Bronchial epithelial cell (primary cell): Measurements from ENCODE around the gene TEX29. TPM values are rescaled to one million over a fixed set of nuclear protein-coding genes. Genes with fewer than 3 reads are reported as not detected.

Experiments
- DNase-seq: peaks from one replicate; pipeline ENCODE4 v3.0.0-alpha.2; 2010; ENCODE audit warnings: low read depth
- FAIRE-seq: peaks from 2 replicates; lab custom pipeline; 2011; peaks lifted over from hg19 to GRCh38; lab: Jason Lieb, UNC
- H3K27me3 ChIP-seq: 2 replicates; pipeline ENCODE4 v1.5.1; 2011; ENCODE audit warnings: low read length; ENCODE audit not compliant: control insufficient read depth, insufficient read depth
- H3K36me3 ChIP-seq: 2 replicates; pipeline ENCODE4 v1.5.1; 2011; ENCODE audit warnings: low read length; ENCODE audit not compliant: control insufficient read depth, insufficient read depth
- H3K4me3 ChIP-seq: 2 replicates; pipeline ENCODE4 v1.5.1; 2011; ENCODE audit warnings: mild to moderate bottlenecking, low read depth, low read length, control low read depth
- CTCF ChIP-seq: IDR thresholded peaks from 2 replicates; pipeline ENCODE4 v1.5.1; 2011; ENCODE audit warnings: mild to moderate bottlenecking, moderate library complexity, low read length, control low read depth, inconsistent platforms; ENCODE audit not compliant: insufficient read depth, severe bottlenecking
- total RNA-seq: library from RNA; depleted of rRNA; stranded (reverse); fragments of >200 nt; gene quantifications from 2 replicates; pipeline ENCODE4 v1.2.1, GENCODE V29; 2014

Gene TEX29
- total RNA-seq, 1 donor from 2014 or later, result not detected

GRCh38 chr13:111324736-111325135 is 4.3 kb downstream of the TEX29 start:
- Histone ChIP-seq H3K36me3 (no peaks in the 10 kb centered on the region), H3K27me3 (no peaks in the 10 kb centered on the region), H3K4me3 (no peak overlapping the region)
- no peak for DNase-seq
- no peak for FAIRE-seq
- no peak for TF ChIP-seq CTCF

- TF ChIP-seq CTCF, result no peak
- H3K36me3 ChIP-seq, result no peaks in the 10 kb centered on the region
- H3K27me3 ChIP-seq, result no peaks in the 10 kb centered on the region
- FAIRE-seq (no peak), DNase-seq (no peak)
- no peak overlapping the region for H3K4me3 ChIP-seq
Observed at GRCh38 chr13:111325146-111325890, 4.9 kb downstream of the TEX29 start.

- DNase-seq (no peak), FAIRE-seq (no peak)
- Histone ChIP-seq H3K4me3 (no peak overlapping the region), H3K27me3 (no peaks in the 10 kb centered on the region), H3K36me3 (no peaks in the 10 kb centered on the region)
- no peak for TF ChIP-seq CTCF
Observed at GRCh38 chr13:111325941-111326620, 5.6 kb downstream of the TEX29 start.

- no peaks in the 10 kb centered on the region for H3K36me3 ChIP-seq
- H3K27me3 ChIP-seq, result no peaks in the 10 kb centered on the region
- DNase-seq, result no peak
- H3K4me3 ChIP-seq, result no peak overlapping the region
- no peak for TF ChIP-seq CTCF
- FAIRE-seq, result no peak
Observed at GRCh38 chr13:111326621-111326965, 6.2 kb downstream of the TEX29 start.

- no peak for DNase-seq
- no peak overlapping the region for H3K4me3 ChIP-seq
- no peak for TF ChIP-seq CTCF
- H3K27me3 ChIP-seq, result no peaks in the 10 kb centered on the region
- no peak for FAIRE-seq
- no peaks in the 10 kb centered on the region for H3K36me3 ChIP-seq
Observed at GRCh38 chr13:111326981-111327642, 6.7 kb downstream of the TEX29 start.
